A172 (cell line): ENCODE data around the gene NUDT16. TPM values are rescaled to one million over a fixed set of nuclear protein-coding genes. Genes with fewer than 3 reads are reported as not detected.

Source experiments
- total RNA-seq: library from RNA; depleted of rRNA; stranded (reverse); fragments of >200 nt; shearing (Covaris generic); gene quantifications from 2 replicates; pipeline ENCODE4 v1.2.3, GENCODE V29; 2014; rRNA removed

The NUDT16 gene
- total RNA-seq, 1 experiment from 2014 or later, result 7.8 TPM

Other genes with a start within 250 kb of the NUDT16 start
- gene MRPL3, start 121.2 kb downstream of the NUDT16 start, total RNA-seq, result 216 and 247 TPM in 2 replicates